Stomach smooth muscle (tissue), 2 donors: ENCODE data around the gene KCNQ5.

Experiments
- H3K27ac ChIP-seq: one replicate; pipeline ENCODE4 v1.7.0; 2013; ENCODE audit warnings: mild to moderate bottlenecking, low read length, inconsistent platforms
- H3K27me3 ChIP-seq, 2 donors: one replicate each; pipeline ENCODE4 v1.7.0; 2013; ENCODE audit warnings: low read length in 2 of 2; ENCODE audit not compliant: insufficient read depth in 2 of 2, control insufficient read depth in 1 of 2
- H3K36me3 ChIP-seq, 2 donors: one replicate each; pipeline ENCODE4 v1.7.0; 2013; ENCODE audit warnings: low read length in 2 of 2; ENCODE audit not compliant: control insufficient read depth in 2 of 2, insufficient read depth in 2 of 2
- H3K4me1 ChIP-seq: one replicate; pipeline ENCODE4 v1.7.0; 2013; ENCODE audit warnings: low read length; ENCODE audit not compliant: control insufficient read depth, insufficient read depth
- H3K4me3 ChIP-seq, 2 donors: one replicate each; pipeline ENCODE4 v1.7.0; 2013; ENCODE audit warnings: low read length in 2 of 2
- H3K9ac ChIP-seq, 2 donors: one replicate each; pipeline ENCODE4 v1.7.0; 2013; ENCODE audit warnings: low read length in 2 of 2, mild to moderate bottlenecking in 1 of 2
- H3K9me3 ChIP-seq, 2 donors: one replicate each; pipeline ENCODE4 v1.7.0; 2013; ENCODE audit warnings: low read length in 2 of 2; ENCODE audit not compliant: control insufficient read depth in 2 of 2
- donor health status: healthy.
- donor health status: Pancreatic carcinoma.

The KCNQ5 gene

GRCh38 chr6:73134588-73134987 is 512.7 kb downstream of the KCNQ5 start:
- Histone ChIP-seq H3K4me3 (no peak overlapping the region), H3K9me3 (no peaks in the 10 kb centered on the region), H3K36me3 (no peaks in the 10 kb centered on the region), H3K9ac (no peak overlapping the region), H3K27me3 (no peaks in the 10 kb centered on the region), H3K27ac (no peak overlapping the region), H3K4me1 (no peaks in the 10 kb centered on the region)

- Histone ChIP-seq H3K9ac (no peak overlapping the region), H3K27me3 (no peaks in the 10 kb centered on the region), H3K4me3 (no peak overlapping the region), H3K27ac (no peak overlapping the region), H3K9me3 (no peaks in the 10 kb centered on the region), H3K36me3 (no peaks in the 10 kb centered on the region), H3K4me1 (no peaks in the 10 kb centered on the region)
These were observed 518.0 kb downstream of the KCNQ5 start for GRCh38 chr6:73139681-73140383.

GRCh38 chr6:73143551-73143950 is 521.7 kb downstream of the KCNQ5 start:
- Histone ChIP-seq H3K4me3 (no peak overlapping the region), H3K4me1 (no peaks in the 10 kb centered on the region), H3K27me3 (no peaks in the 10 kb centered on the region), H3K9ac (no peak overlapping the region), H3K36me3 (no peaks in the 10 kb centered on the region), H3K9me3 (no peaks in the 10 kb centered on the region), H3K27ac (no peak overlapping the region)

GRCh38 chr6:73144516-73144915 is 522.7 kb downstream of the KCNQ5 start:
- no peaks in the 10 kb centered on the region for H3K27me3 ChIP-seq
- no peak overlapping the region for H3K27ac ChIP-seq
- no peak overlapping the region for H3K4me3 ChIP-seq
- no peaks in the 10 kb centered on the region for H3K9me3 ChIP-seq
- H3K9ac ChIP-seq, result no peak overlapping the region
- H3K36me3 ChIP-seq, result no peaks in the 10 kb centered on the region
- no peaks in the 10 kb centered on the region for H3K4me1 ChIP-seq

- no peaks in the 10 kb centered on the region for H3K4me1 ChIP-seq
- no peak overlapping the region for H3K4me3 ChIP-seq
- H3K9ac ChIP-seq, result no peak overlapping the region
- H3K36me3 ChIP-seq, result no peaks in the 10 kb centered on the region
- H3K9me3 ChIP-seq, result no peaks in the 10 kb centered on the region
- H3K27ac ChIP-seq, result no peak overlapping the region
- H3K27me3 ChIP-seq, result no peaks in the 10 kb centered on the region
These were observed 523.8 kb downstream of the KCNQ5 start for GRCh38 chr6:73145690-73146089.

GRCh38 chr6:73151732-73152131 is 529.9 kb downstream of the KCNQ5 start:
- H3K27ac ChIP-seq, result no peak overlapping the region
- H3K9ac ChIP-seq, result no peak overlapping the region
- H3K9me3 ChIP-seq, result no peaks in the 10 kb centered on the region
- H3K4me3 ChIP-seq, result no peak overlapping the region
- H3K27me3 ChIP-seq, result no peaks in the 10 kb centered on the region
- H3K4me1 ChIP-seq, result no peaks in the 10 kb centered on the region
- H3K36me3 ChIP-seq, result no peaks in the 10 kb centered on the region

- Histone ChIP-seq H3K27ac (no peak overlapping the region), H3K27me3 (no peaks in the 10 kb centered on the region), H3K4me1 (no peaks in the 10 kb centered on the region), H3K9me3 (no peaks in the 10 kb centered on the region), H3K9ac (no peak overlapping the region), H3K4me3 (no peak overlapping the region), H3K36me3 (no peaks in the 10 kb centered on the region)
These were observed 530.7 kb downstream of the KCNQ5 start for GRCh38 chr6:73152556-73152955.

GRCh38 chr6:73152966-73153757 is 531.3 kb downstream of the KCNQ5 start:
- H3K36me3 ChIP-seq, result no peaks in the 10 kb centered on the region
- H3K9me3 ChIP-seq, result no peaks in the 10 kb centered on the region
- no peaks in the 10 kb centered on the region for H3K4me1 ChIP-seq
- no peak overlapping the region for H3K9ac ChIP-seq
- no peak overlapping the region for H3K27ac ChIP-seq
- no peaks in the 10 kb centered on the region for H3K27me3 ChIP-seq
- no peak overlapping the region for H3K4me3 ChIP-seq

GRCh38 chr6:73156793-73157767 is 535.2 kb downstream of the KCNQ5 start:
- Histone ChIP-seq H3K27ac (no peak overlapping the region), H3K4me3 (no peak overlapping the region), H3K4me1 (no peaks in the 10 kb centered on the region), H3K27me3 (no peaks in the 10 kb centered on the region), H3K36me3 (no peaks in the 10 kb centered on the region), H3K9ac (no peak overlapping the region), H3K9me3 (no peaks in the 10 kb centered on the region)

- H3K36me3 ChIP-seq, result no peaks in the 10 kb centered on the region
- no peak overlapping the region for H3K4me3 ChIP-seq
- no peaks in the 10 kb centered on the region for H3K9me3 ChIP-seq
- H3K4me1 ChIP-seq, result no peaks in the 10 kb centered on the region
- no peak overlapping the region for H3K9ac ChIP-seq
- no peak overlapping the region for H3K27ac ChIP-seq
- H3K27me3 ChIP-seq, result no peaks in the 10 kb centered on the region
These were observed 536.0 kb downstream of the KCNQ5 start for GRCh38 chr6:73157870-73158269.
